Measurements from ENCODE around the gene IL11. TPM values are rescaled to one million over a fixed set of nuclear protein-coding genes. Genes with fewer than 3 reads are reported as not detected.

The IL11 gene
- total RNA-seq, 2 experiments from 2014 or later = 0.27 TPM

DNA sequence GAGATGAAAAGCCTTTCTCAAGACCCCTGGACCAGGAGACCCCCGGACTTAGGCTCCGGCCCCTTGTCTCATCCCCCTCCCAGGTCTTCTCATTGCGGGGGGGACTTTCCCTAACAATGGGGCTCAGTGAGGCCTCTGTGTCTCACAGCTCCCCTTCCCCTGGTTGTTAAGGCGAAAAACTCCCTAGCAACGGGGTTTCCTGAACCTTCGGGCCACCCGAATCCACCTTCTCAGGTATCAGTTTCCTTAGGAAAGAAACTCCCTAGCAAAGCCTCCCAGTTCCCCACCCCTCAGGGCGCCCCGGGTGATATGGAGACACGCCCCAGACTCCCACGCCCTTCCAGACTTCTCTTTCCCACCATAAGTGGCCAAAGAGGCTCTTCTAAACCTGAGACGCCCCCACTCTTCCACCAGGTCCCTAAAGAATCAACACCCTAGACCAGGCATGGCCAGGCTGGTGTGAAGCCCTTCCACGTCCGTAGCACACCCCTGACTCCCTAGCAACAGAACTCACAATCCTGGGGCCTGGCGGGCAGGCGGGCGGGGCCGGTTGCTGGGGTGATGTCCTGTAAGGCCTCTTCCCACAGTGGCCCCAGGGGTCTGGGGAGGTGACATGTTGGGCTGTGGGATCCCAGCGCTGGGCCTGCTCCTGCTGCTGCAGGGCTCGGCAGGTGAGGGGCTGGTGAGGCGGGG, 6.1 kb upstream of the IL11 start, which contains the start of gene TMEM190:
Gene TMEM190 (plus strand): TSS at position 586 of the 693 bp plus-strand sequence. CDS start 28 bp downstream, at position 614.
- Mint-ChIP-seq H3K9me3 (no peaks in the 10 kb centered on the region), H3K27ac (no peak within 1 kb of the TSS), H3K4me1 (peaks cover under 1% of the 10 kb centered on the region), H3K27me3 (peaks cover 20% of the 10 kb centered on the region), H3K36me3 (ENCODE audit: low read depth) (peaks cover 5% of the 10 kb centered on the region), H3K4me3 (no peak within 1 kb of the TSS)
- ChIA-PET POLR2A (interaction anchor here (0.5 kb wide), 1 partner anchor 36 kb away, joined by 4 read pairs; no protein-coding TSS in a partner anchor), CTCF (interaction anchor here (0.9 to 1.5 kb wide), 2 partner anchors 8 to 10 kb away, joined by 3 to 5 read pairs; partner anchors contain the start of gene TMEM238)
- no peak for DNase-seq

- peaks cover 35% of the 10 kb centered on the region for H3K27me3 Mint-ChIP-seq
- no peak overlapping the region for H3K4me3 Mint-ChIP-seq
- peaks cover 2% of the 10 kb centered on the region for H3K4me1 Mint-ChIP-seq
- ChIA-PET CTCF (no interaction called here), POLR2A (no interaction called here)
- DNase-seq = no peak
- H3K36me3 Mint-ChIP-seq (ENCODE audit: low read depth) = peaks cover 3% of the 10 kb centered on the region
- no peak overlapping the region for H3K27ac Mint-ChIP-seq
- no peaks in the 10 kb centered on the region for H3K9me3 Mint-ChIP-seq
These were observed 3.9 kb upstream of the IL11 start for GRCh38 chr19:55373993-55374757.

DNA sequence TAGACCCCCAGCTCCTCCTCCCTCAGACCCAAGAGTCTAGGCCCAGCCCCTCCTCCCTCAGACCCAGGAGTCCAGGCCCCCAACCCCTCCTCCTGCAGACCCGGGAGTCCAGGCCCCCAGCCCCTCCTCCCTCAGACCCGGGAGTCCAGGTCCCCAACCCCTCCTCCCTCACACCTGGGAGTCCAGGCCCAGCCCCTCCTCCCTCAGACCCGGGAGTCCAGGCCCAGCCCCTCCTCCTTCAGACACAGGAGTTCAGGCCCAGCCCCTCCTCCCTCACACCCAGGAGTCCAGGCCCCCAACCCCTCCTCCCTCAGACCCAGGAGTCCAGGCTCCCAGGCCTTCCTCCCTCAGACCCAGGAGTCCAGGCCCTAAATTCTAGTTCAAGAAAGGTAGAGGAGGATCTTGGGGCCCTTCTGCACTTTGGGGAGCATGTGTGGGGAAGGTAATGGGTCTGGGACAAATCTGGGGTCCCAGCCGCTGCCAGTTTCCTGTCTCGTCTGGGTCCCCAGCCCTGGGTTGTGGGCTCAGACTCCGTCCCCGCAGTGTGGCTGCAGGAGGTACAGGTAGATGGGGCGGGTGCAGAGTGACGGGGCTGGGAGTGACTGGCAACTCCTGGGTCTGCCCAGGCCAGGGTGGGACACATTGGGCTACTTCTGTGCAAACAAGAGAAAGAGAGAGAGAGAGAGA, 3.2 kb upstream of the IL11 start:
- no peaks in the 10 kb centered on the region for H3K9me3 Mint-ChIP-seq
- H3K4me3 Mint-ChIP-seq = no peak overlapping the region
- ChIA-PET CTCF (interaction anchor here (0.6 to 1.0 kb wide), 2 partner anchors 11 to 94 kb away, joined by 3 read pairs; partner anchors contain the start of gene TMEM238), POLR2A (no interaction called here)
- H3K36me3 Mint-ChIP-seq (ENCODE audit: low read depth) = peaks cover 3% of the 10 kb centered on the region
- peaks cover 39% of the 10 kb centered on the region for H3K27me3 Mint-ChIP-seq
- H3K4me1 Mint-ChIP-seq = peaks cover 2% of the 10 kb centered on the region
- H3K27ac Mint-ChIP-seq = no peak overlapping the region
- DNase-seq = no peak

DNA sequence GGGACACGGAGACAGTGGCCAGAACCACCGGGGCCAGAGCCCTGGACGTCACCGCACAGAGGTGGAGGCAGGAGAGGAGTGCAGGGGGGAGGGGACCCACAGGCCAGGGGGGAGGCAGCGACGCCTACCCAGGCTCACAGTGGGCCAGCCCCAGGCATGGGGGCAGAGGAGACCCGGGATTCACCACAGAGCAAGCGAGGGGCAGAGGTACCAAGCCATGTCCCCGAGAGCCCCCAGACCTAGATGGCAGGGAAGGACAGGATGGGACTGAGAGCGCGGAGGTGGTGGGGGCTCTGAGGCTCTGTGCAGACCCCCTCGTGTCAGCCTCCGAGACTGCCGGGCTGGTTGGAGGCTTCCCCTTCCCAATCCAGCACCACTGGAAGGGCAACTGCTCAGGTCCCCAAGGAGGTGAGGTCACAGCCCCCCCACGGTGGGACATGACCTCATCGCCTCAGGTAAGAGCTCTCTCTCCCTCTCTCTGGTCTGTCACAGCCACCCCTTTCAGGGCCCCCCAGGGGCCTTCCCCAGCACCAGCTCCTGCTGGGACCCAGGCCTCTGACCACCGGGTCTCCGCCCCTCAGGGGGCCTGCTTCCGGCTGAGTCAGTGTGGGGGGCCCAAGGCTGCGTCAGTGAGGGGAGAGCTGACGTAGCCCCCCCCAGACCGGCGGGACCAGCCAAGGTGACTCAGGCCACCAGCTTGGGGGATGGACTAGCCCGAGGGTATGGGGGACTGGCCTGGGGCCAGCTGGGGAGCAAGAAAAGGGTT, 2.2 kb upstream of the IL11 start:
- Mint-ChIP-seq H3K4me1 (peaks cover 2% of the 10 kb centered on the region), H3K4me3 (no peak overlapping the region), H3K27ac (no peak overlapping the region), H3K9me3 (no peaks in the 10 kb centered on the region), H3K27me3 (peaks cover 46% of the 10 kb centered on the region), H3K36me3 (ENCODE audit: low read depth) (peaks cover 3% of the 10 kb centered on the region)
- POLR2A ChIA-PET = no interaction called here
- CTCF ChIA-PET = interaction anchor here (0.6 to 1.4 kb wide), 3 partner anchors 12 to 95 kb away, joined by 3 to 4 read pairs (median 3); partner anchors contain the start of gene TMEM238
- no peak for DNase-seq

DNA sequence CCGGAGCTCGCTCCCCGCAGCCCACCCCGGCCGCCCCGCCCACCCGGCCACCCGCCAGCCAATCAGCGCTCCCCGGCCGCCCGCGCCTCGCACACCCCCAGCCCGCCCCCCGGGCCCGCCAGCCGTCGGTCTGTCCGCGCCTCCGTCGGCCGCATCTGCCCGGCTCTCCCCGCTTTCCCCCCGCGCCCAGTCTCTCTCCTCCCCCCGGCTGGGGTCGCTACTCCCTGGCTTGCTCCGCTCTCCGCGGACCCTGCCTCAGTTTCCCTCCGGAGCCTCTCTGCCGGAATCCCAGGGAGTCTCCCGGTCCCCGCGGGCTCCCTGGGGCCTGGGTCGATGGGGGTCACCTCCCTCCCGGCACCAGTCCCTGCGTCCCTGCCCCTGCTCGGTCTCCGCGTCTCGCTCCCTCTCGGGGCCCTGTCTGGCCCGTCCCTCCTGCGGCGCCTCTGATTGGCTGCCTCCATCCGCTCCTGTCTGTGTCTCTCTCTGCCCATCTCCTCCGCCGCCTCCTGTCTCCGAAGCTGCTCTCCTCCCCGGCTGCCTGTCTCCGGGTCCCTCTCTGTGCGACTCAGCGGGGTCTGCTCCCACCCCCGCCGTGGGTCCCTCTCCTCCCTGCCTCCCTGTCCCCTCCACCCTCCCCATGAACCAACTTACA, 484 bp downstream of the IL11 start:
- Mint-ChIP-seq H3K4me3 (no peak overlapping the region), H3K27ac (no peak overlapping the region), H3K4me1 (peaks cover 2% of the 10 kb centered on the region), H3K27me3 (peaks cover 46% of the 10 kb centered on the region), H3K36me3 (ENCODE audit: low read depth) (peaks cover 3% of the 10 kb centered on the region), H3K9me3 (no peaks in the 10 kb centered on the region)
- no peak for DNase-seq
- CTCF ChIA-PET = interaction anchor here (1.1 kb wide), 1 partner anchor 15 kb away, joined by 3 read pairs; the partner anchor contains the start of gene TMEM238
- POLR2A ChIA-PET = no interaction called here

DNA sequence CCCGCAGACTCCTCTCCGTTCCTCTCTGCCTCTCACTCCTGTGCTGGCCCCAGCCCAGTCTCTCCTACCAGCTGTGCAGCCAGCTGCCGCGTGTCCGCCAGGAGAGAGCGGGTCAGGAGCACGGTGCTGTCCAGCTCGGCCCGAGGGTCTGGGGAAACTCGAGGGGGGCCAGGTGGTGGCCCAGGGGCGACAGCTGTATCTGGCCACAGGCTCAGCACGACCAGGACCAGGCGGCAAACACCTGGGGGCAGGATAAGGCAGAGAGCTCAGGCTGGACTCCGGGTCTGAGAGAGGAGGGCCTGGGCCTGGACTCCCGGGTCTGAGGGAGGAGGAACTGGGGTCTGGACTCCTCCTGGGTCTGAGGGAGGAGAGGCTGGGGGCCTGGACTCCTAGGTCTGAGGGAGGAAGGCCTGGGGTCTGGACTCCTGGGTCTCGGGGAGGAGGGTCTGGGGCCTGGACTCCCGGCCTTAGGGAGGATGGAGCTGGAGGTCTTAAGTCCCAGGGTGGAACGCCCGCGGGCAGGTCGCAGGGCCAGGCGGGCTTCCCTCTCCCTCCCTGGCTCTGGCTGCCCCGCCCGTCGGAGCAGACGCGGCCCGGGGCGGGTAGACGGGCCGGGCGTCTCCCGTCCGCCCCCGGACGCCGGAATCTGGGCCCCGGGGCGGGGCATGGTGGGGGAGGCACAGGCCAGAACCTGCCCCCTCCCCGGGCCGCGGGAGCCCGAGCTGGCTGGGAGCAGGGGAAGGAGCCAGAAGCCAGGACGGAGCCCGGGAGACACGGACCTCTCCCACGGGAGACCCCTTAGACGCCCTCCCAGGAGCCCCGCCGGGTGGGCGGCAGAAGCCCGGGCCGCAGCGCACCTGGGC, 1.3 kb downstream of the IL11 start:
- Mint-ChIP-seq H3K27me3 (peaks cover 46% of the 10 kb centered on the region), H3K27ac (no peak overlapping the region), H3K36me3 (ENCODE audit: low read depth) (peaks cover 3% of the 10 kb centered on the region), H3K9me3 (no peaks in the 10 kb centered on the region), H3K4me1 (peaks cover 2% of the 10 kb centered on the region), H3K4me3 (no peak overlapping the region)
- no peak for DNase-seq
- POLR2A ChIA-PET = no interaction called here
- CTCF ChIA-PET = interaction anchor here (0.9 to 1.3 kb wide), 3 partner anchors 15 to 57 kb away, joined by 3 read pairs; partner anchors contain the start of gene TMEM238

- Mint-ChIP-seq H3K4me3 (no peak overlapping the region), H3K4me1 (peaks cover 2% of the 10 kb centered on the region), H3K9me3 (no peaks in the 10 kb centered on the region), H3K27ac (no peak overlapping the region), H3K36me3 (ENCODE audit: low read depth) (peaks cover 3% of the 10 kb centered on the region), H3K27me3 (peaks cover 42% of the 10 kb centered on the region)
- DNase-seq = no peak
- ChIA-PET POLR2A (no interaction called here), CTCF (interaction anchor here (0.9 to 1.3 kb wide), 2 partner anchors 16 to 56 kb away, joined by 3 read pairs; partner anchors contain the start of gene TMEM238)
These were observed 2.2 kb downstream of the IL11 start for GRCh38 chr19:55368106-55368505.

DNA sequence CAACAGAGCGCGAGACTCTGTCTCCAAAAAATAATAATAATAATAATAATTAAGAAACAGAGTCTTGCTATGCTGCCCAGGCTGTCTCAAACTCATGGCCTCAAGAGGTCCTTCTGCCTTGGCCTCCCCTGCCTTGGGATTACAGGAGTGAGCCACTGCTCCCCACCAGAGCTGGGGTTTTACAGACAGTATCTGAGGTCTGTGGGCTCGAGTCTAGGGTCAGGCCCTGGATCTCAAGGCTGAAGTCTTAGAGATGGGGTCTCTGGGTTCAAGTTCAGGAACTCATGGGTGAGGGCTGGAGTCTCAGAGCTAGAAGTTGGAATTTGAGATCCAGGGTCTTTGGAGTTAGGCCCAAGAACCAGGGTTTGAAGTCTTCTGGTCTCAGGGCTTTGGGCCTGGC, 3.5 kb downstream of the IL11 start:
- ChIA-PET POLR2A (no interaction called here), CTCF (interaction anchor here (1.3 to 1.5 kb wide), 2 partner anchors 9 to 206 kb away, joined by 3 read pairs; no protein-coding TSS in a partner anchor)
- no peak overlapping the region for H3K4me3 Mint-ChIP-seq
- peaks cover 3% of the 10 kb centered on the region for H3K36me3 Mint-ChIP-seq (ENCODE audit: low read depth)
- H3K4me1 Mint-ChIP-seq = peaks cover 2% of the 10 kb centered on the region
- no peak for DNase-seq
- peaks cover 32% of the 10 kb centered on the region for H3K27me3 Mint-ChIP-seq
- H3K27ac Mint-ChIP-seq = no peak overlapping the region
- no peaks in the 10 kb centered on the region for H3K9me3 Mint-ChIP-seq

DNA sequence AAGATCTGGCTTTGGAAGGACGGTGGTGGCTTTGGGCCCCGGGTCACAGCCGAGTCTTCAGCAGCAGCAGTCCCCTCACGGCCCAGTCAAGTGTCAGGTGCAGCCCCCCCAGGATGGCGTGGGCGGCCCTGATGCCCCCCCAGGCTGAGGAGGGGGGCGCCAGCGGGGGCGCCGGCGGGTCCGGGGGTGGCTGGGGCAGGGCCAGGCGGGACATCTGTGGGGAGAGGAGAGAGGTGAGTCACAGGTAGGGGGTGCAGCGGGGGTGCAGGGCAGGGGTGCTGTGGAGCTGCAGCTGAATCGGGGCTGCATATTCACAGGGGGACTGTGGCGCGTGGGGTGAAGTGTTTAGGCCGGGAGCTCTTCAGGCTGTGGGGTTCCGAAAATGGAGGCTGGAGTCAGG, 4.3 kb downstream of the IL11 start:
- H3K4me1 Mint-ChIP-seq = peaks cover 2% of the 10 kb centered on the region
- ChIA-PET CTCF (interaction anchor here (1.3 to 1.5 kb wide), 2 partner anchors 10 to 205 kb away, joined by 3 read pairs; no protein-coding TSS in a partner anchor), POLR2A (no interaction called here)
- no peak overlapping the region for H3K27ac Mint-ChIP-seq
- peaks cover 2% of the 10 kb centered on the region for H3K36me3 Mint-ChIP-seq (ENCODE audit: low read depth)
- H3K4me3 Mint-ChIP-seq = no peak overlapping the region
- DNase-seq = no peak
- no peaks in the 10 kb centered on the region for H3K9me3 Mint-ChIP-seq
- H3K27me3 Mint-ChIP-seq = peaks cover 24% of the 10 kb centered on the region

- Mint-ChIP-seq H3K4me1 (peaks cover 2% of the 10 kb centered on the region), H3K4me3 (no peak overlapping the region), H3K27me3 (peaks cover 18% of the 10 kb centered on the region), H3K27ac (no peak overlapping the region), H3K36me3 (ENCODE audit: low read depth) (no peaks in the 10 kb centered on the region), H3K9me3 (no peaks in the 10 kb centered on the region)
- CTCF ChIA-PET = no interaction called here
- DNase-seq = no peak
- POLR2A ChIA-PET = no interaction called here
These were observed 5.0 kb downstream of the IL11 start for GRCh38 chr19:55365245-55365644.

DNA sequence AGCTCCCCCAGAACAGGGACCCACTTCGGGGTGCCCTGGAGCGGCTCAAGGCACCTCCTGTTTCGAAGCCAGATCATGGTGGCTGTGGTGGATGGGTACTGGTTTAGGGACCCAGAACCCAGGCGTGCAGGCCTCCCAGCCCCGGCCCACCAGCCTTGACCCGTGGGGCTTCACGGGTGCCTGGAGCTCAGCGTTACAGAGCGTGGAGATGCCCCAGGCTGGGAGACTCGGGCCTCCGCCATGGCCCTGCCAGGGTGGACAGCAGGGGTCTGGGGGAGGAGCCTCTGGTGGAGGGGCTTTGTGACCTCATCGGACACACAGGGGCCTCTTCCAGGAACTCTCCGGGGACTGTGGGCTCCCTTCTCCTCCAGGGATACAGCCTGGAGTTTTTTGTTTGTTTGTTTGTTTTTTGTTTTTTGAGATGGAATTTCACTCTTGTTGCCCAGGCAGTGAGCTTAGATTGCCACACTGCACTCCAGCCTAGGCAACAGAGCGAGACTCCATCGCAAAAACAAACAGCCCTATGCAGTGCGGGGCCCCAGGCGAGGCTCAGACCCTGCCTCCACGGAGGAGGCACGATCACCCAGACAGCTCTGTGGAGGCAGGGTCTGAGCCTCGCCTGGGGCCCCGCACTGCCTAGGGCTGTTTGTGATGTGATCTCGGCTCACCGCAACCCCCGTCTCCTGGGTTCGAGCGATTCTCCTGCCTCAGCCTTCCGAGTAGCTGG, 7.1 kb downstream of the IL11 start, which contains the start of gene GARIN5B:
Gene GARIN5B (minus strand): TSS at position 271 of the 727 bp plus-strand sequence. CDS start 194 bp downstream, at position 77.
- H3K36me3 Mint-ChIP-seq (ENCODE audit: low read depth) = no peaks in the 10 kb centered on the region
- ChIA-PET CTCF (no interaction called here), POLR2A (no interaction called here)
- no peak within 1 kb of the TSS for H3K4me3 Mint-ChIP-seq
- H3K27ac Mint-ChIP-seq = no peak within 1 kb of the TSS
- no peaks in the 10 kb centered on the region for H3K9me3 Mint-ChIP-seq
- H3K4me1 Mint-ChIP-seq = no peaks in the 10 kb centered on the region
- peaks cover 6% of the 10 kb centered on the region for H3K27me3 Mint-ChIP-seq
- no peak for DNase-seq

All from activated CD4-positive, alpha-beta T cell treated with anti-CD3 and anti-CD28 coated beads, Interleukin-2, amount 10 ng/mL, durations not matched to agents 7 days and 5 days (primary cell).